Effector CD8-positive, alpha-beta T cell (primary cell): ENCODE data around the gene ORAI1.
"Not testable (repeated sequence)": the region's sequence is repeated elsewhere in the genome, so short reads cannot be mapped to it uniquely, and the experiment has no call there.

ENCODE experiments used
- DNase-seq: peaks from one replicate; lab custom pipeline; 2025; lab: John Stamatoyannopoulos, UW

Gene ORAI1

DNA sequence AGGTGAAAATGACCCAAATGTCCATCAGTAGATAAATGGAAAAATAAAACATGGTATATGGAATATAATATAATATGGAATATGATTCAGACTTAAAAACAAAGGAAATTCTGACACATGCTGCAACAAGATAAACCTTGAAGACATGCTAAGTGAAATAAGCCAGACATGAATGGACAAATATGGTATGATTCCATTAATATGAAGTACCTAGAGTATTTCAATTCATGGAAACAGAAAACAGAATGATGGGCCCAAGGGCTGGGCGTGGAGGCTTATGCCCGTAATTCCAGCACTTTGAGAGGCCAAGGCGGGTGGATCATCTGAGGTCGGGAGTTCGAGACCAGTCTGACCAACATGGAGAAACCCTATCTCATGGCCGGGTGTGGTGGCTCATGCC, 22.7 kb upstream of the ORAI1 start:
- DNase-seq = no peak

DNA sequence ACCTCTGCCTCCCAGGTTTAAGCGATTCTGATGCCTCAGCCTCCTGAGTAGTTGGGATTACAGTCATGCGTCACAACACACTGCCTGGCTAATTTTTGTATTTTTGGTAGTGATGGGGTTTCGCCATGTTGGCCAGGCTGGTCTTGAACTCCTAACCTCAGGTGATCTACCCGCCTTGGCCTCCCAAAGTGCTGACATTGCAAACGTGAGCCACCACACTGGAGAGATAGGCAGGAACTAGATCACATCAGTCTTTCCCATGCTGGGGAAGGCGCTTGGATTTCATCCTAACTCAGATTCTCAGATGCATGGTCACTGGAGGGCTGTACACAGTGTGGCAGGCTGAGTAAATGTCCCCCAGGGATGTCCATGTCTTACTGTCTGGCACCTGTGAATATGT, 18.0 kb upstream of the ORAI1 start:
- no peak for DNase-seq

DNA sequence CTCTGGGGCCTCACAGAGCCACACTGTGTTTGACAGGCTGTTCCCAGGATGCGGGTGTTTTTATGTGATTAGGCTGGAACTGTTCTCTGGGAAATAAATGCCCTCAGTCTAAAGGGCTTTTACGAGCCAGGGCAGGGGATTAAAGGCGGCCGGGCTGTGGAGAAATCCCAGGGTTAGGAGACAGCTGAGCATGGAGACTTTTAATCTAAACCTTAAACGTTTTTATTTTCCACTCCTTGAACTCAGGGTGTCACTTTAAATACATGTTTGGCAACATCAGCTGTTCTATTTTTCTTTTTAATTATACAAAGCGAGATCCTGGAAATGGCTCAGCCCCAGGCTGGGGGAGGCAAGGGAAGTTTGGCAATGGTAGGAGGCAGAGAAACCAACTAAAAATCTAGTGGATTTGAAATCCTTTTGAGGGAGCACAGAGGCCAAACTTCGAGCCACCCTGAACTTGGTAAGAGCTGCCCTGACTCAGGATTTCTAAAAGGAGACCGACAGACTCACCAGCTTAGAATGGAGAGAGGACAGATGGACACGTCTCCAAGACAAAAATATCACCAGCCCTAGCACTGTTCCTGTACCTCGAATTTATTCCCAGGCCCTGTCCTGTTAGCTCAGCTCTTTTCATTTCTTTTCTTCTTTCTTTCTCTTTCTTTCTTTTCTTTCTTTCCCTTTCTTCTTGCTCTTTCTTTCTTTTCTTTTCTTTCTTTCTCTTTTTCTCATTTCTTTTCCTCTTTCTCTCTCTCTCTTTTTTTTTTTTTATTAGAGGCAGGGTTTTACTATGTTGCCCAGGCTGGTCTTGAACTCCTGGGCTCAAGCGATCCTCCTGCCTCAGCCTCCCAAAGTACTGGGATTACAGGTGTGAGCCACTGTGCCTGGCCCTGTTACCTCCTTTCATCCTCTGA, 15.8 kb upstream of the ORAI1 start:
- no peak for DNase-seq

DNA sequence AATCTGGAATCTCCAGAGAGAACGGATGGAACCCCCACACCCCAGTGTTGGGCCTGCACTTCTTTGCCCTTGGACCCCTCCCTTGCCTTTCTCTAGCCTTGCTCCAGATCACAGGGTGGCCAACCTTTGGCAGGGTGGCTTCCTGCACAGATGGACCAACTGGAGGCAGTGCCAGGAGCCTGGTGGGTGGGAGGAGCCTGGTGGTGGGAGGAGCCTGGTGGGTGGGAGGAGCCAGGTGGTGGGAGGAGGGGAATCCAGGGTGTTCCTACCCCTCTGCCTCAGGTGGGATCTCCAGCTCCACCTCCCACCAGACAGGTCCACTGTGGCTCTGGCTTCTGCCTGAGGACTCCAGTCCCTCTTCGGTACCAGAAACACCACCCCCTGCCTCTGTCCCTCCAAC, 15.0 kb upstream of the ORAI1 start:
- DNase-seq = no peak

DNA sequence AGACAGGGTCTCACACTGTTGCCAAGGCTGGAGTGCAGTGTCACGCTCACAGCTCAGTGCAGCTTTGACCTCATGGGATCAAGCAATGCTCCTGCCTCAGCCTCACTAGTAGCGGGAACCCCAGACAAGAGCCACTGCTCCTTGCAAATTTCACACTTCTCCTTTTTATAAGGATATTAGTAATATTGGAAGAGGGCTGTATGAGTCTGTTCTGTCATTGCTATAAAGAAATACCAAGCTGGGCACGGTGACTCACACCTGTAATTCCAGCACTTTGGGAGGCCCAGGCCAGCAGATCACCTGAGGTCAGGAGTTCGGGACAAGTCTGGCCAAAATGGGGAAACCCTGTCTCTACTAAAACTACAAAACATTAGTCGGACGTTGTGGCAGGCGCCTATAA, 12.9 kb upstream of the ORAI1 start:
- no peak for DNase-seq

DNA sequence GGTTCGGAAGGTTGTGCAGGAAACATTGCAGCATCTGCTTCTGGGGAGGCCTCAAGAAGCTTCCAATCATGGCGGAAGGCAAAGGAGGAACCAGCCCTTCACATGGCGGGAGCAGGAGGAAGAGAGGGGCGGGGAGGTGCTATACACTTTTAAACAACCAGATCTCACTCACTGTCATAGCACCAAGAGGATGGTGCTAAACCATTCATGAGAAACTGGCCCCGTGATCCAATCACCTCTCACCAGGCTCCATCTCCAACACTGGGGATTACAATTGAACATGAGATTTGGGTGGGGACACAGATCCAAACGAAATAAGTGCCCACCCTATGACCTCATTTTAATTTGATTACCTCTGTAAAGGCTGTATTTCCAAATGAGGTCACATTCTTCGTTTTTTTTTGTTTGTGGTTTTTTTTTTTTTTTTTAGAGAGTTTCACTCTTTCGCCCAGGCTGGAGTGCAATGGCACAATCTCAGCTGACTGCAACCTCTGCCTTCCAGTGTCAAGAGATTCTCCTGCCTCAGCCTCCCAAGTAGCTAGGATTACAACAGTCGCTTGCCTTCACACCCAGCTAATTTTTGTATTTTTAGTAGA, 11.4 kb upstream of the ORAI1 start:
- DNase-seq = no peak

DNA sequence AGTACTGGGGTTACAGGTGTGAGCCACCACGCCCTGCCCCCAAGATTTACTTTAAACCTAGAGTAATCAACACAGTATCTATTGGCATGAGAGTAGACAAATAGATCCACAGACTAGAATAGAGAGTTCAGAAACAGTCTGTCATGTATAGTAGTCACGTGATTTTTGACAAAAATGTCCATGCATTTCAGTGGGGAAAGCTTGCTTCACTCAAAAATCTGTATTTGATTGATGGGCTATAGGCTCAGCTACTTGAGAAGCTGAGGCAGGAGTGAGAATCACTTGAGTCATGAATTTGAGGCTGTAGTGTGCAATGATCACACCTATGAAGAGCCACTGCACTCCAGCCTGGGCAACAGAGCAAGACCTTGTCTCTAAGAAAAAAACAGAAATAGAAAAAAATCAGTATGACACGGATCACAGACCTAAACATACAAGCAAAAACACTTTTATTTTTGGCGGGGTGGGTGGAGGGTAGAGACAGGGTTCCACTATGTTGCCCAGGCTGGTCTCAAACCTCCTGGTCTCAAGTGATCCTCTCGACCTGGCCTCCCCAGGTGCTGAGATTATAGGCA, 7.6 kb upstream of the ORAI1 start:
- no peak for DNase-seq

DNA sequence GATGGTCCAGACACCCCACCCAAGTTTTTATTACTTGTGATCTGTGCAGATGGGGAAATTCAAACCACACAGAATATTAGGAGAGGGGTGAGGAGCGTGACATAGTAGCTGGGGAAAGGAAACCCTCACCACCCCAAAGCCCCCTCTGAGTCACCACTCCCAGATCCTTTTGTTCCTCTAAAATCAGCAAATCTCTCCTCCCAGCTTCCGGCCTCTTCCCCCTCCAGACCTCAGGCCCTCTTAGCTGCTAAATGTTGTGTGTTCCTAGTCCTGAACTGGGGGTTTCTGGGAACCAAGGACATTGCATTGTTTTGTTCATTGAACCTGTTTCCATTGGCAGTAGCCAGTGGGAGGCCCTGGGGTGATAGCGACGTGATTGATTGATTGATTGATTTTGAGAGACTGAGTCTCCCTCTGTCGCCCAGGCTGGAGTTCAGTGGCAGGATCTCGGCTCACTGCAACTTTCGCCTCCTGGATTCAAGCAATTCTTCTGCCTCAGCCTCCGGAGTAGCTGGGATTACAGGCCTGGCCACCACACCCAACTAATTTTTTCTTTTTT, 5.9 kb upstream of the ORAI1 start:
- no peak for DNase-seq

DNA sequence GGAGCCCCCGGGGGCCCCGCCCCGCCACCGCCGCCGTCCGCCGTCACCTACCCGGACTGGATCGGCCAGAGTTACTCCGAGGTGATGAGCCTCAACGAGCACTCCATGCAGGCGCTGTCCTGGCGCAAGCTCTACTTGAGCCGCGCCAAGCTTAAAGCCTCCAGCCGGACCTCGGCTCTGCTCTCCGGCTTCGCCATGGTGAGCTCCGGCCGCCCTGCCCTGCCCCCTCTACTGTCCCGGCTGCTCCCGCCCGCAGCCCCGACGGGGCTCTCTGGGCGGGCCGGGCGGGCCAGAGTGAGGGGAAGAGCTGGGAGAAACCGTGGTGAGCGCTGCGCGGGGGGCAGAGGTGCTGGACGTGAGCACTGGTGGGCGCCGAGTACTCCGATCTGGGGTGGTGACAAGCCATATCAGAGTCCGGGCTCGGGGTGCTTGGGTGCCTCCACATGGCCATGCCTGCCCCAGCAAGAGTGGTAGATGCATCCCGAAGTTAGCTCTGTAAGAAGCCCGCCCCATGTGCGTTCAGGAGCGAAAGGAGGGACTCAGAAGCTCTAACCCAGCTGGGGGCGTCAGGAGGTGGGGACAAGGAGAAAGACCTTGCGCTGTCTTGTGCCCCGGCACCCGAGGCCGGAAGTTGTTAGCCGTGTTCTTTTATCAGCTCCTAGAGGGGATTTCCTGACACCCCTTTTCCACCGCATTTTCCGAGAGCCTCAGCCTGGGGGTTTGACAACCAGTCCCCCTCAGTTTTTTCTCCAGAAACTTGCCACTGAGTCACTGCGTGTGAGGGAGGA, 717 bp downstream of the ORAI1 start:
- DNase-seq = peak; percentile 80

DNA sequence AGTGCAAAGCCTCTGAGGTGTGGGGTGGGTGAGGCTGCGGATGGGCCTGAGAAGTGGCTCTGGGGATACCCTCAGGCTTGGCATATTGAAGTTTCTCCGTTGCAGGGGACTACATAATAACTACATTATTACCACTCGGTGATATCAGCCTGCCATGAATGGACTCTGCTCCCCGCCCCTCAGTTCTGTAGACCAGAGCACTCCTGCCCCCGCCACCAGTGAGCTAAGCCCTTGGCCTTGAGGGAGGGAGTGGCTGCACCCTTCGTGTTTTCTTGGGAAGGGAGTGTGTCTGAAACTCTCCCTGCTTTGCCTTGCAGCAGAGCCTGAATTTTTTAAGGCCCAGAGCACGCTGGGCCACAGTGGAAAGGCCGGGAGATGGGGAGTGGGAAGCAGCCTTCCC, 1.7 kb downstream of the ORAI1 start:
- no peak for DNase-seq

DNA sequence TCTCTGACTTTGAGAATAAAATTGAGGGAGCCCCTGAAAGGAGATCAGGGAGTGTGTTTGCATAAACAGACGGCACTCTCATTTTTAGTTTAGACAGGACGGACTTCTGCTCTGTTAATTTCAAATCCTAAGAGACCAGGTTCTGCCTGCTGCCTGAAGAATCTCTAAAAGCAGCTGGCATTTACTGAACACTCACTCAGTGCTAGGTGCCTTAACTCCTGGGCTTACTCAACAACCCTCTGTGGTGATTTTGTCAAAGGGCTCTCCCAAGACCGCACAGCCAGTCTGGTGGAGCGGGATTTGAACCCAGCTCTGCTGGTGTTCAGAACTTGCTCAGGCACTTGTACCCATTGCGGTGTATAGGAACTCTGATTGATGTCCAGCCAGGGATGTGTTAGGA, 2.2 kb downstream of the ORAI1 start:
- no peak for DNase-seq

DNA sequence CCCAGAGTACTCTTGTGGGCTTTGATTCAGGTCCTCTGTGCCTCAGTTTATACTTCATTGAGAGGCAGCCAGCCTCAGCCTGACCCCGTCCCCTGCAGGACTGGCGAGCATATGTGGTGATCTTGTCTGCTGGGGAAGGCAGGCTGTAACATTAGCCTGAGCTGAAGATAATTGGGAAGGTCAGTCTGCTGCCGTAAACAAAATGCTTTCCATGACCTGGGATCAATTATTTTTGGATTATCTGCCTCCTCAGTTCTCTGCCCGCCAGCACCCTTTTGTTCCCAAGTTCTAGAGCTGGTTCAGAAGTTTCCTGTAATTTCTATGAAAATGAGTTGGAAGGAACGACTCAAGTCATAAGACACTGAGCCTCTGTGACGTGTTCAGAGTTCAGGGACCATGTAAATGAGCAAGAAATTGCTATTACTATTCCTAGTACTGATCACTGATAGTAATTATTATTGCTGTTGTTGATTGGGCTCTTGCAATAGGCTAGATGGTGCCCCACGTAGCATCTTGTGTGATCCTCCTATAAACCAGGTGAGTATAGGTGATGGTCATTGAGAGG, 4.5 kb downstream of the ORAI1 start:
- DNase-seq = no peak

DNA sequence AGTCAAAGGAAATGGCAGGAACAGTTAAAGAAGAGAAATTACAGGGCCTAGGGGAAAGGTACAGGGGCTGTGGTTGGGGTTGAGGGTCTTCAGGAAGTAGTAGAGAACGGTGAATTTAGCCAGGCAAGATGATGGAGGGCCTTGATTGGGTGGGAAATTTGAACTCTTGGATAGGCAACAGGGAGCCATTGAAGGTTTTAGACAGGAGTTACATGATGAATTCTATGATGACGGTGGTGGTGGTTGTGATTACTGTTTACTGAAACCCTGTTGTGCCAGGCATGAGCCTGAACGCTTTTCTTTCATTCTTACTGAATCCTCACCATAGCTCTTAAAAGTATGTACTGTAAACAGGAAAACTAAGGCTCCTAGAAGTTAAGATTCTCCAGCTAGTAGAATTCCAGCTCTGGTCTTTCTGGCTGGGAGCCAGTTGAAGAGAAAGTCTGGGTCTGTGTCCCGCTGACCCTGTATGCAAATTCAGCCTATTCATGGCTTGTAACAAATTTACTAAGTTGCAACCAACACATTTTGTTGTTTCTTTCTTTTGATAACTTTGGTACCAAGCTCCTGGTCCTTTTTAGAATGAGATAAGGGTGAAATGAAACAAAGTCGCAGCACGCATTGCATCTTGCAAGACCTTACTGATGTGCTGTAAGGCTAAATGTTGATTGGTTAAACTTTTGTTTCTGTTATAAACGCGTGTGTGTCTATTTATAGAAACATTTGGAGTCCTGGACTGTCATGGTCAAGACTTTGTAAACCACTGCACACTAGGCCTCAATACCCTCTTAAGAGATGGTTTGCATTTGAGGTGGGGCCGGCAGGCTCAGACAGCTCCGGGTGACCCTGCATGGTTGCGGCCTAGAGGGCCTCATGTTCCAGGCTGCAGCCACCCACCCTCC, 6.0 kb downstream of the ORAI1 start:
- no peak for DNase-seq

DNA sequence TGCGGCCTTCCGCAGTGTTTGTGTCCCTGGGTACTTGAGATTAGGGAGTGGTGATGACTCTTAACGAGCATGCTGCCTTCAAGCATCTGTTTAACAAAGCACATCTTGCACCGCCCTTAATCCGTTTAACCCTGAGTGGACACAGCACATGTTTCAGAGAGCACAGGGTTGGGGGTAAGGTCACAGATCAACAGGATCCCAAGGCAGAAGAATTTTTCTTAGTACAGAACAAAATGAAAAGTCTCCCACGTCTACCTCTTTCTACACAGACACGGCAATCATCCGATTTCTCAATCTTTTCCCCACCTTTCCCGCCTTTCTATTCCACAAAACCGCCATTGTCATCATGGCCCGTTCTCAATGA, 7.5 kb downstream of the ORAI1 start:
- DNase-seq = not testable (repeated sequence)

DNA sequence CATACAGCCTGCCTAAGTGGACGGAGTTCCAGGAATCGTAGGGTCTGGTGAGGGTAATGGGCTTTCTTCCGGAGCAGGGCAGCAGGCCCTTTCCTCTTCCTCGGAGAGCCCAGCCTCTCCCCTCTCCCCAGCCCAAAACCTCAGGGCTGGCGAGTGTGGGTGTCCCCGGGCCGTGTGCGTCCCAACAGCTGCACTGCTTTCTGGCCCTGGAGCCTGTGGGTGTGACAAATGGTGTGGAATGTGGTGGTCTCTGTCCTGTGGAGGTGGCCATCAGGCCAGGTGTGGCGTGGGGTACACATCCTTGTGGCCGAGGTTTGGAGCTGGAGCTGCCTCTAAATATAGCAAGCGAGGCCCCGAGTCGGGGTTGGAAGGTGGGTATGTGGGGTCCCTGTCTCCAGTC, 8.5 kb downstream of the ORAI1 start:
- DNase-seq = no peak

DNA sequence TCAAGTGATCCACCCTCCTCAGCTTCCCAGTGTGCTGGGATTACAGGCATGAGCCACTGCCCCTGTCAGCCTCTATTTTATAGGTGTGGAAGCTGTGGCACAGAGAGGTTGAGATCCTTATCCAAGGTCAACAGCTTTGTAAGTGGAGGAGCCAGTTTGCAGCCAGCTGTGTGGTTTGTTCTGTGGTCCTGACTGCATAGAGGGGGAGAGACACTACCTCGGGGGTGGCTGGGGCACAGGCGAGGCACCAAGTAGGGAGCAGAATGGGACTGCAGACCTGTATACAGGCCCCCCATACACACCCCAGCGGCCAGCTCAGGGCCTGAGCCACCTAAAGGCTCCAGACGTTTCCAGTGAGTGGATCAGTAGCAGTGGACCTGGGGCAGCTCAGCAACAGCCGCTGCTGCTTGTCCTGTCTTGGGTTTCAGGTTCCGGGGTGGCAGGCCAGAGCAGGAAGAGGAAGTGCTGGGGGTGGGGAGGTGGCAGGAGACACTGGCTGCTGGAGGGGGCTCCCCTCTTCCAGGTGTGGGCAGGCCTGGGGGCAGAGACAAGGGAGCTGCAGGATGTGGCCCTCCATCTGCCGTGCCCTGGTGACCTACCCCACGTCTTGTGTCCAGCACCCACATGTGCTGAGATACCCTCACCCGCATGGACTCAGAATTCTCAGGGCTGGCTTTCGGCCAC, 11.0 kb downstream of the ORAI1 start:
- peak; percentile 7 for DNase-seq

DNA sequence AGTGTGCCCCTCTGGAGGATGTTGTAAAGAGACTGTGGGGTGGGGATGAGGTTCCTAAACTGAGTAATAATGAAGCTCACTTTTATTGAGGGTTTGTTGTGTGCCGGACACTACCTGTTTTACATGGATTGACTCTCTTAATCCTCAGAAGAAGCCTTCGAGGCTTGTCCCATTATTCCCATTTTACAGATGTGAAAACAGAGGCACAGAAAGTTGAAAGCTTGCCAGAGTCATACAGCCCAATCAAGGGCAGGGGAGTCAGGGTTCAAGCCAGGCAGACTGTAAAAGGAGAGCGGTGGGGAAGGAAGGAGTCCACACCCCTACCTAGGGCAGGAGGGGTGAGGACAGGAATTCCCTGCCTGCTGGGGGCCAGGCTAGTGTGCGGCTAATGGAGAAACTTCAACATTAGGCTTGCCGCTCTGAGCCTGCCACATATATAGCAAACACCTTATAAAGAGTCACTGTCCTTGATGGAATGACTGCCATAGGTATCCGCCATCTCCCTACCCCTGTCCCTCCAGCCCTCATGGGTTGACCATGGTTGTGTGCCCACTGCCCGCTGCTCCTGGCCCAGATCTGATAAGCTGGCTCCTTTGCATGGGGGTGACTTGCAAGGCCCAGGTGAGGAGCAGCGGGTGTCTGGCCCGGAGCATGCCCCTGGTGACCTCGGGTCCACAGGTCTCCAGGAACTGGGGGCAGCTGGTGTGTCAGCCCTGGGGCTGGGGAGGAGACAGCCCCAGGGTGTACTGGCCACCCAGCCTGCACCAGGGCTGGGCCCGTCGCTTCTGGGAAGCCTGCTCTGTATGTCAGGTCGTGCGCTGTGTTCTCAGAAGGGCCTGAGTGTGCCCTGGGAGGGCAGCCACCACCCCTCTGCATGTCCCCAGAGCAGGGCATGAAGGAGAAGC, 12.2 kb downstream of the ORAI1 start:
- DNase-seq = no peak

DNA sequence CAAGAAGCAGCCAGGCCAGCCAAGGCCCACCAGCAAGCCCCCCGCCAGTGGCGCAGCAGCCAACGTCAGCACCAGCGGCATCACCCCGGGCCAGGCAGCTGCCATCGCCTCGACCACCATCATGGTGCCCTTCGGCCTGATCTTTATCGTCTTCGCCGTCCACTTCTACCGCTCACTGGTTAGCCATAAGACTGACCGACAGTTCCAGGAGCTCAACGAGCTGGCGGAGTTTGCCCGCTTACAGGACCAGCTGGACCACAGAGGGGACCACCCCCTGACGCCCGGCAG, 15.0 kb downstream of the ORAI1 start:
- no peak for DNase-seq

DNA sequence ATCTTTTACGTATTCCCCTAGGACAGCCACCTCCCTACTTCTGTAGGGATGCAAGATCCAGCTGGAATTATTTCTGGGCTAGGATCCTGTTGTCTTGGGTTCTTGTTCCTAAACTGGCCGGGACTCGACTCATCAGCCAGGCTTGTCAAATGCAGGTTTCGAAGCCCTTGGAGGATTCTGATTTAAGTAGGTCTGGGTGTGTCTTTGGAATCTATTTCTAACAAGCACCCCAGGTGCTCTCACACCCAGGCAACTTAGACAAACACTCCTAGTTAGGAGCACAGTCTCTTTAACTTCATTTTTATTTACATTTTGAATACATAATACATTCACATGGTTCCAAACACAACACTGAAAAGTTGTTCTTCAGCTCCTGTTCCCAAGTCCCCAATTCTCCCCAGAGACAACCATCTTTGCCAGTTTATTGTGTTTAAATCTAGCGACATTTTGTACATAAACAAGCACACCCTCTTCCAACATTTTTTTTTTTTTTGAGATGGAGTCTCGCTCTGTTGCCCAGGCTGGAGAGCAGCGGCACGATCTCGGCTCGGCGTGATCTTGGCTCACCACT, 22.2 kb downstream of the ORAI1 start:
- DNase-seq = no peak
